Right lobe of liver (tissue), 6 donors: ENCODE measurements around the gene VPS13A. TPM values are rescaled to one million over a fixed set of nuclear protein-coding genes. Genes with fewer than 3 reads are reported as not detected.
"Not testable (repeated sequence)": the region's sequence is repeated elsewhere in the genome, so short reads cannot be mapped to it uniquely, and the experiment has no call there.

Experiments used
- ATAC-seq, 4 donors: fragments of 200-7000 bp; cut with Tn5 transposase; one replicate each; pipeline ENCODE4 v1.9.1; 2020; ENCODE audit warnings: mild to moderate bottlenecking in 4 of 4, moderate library complexity in 4 of 4
- DNase-seq, 3 donors: peaks; one replicate each; pipeline ENCODE4 v3.0.0-alpha.2; 2020
- H3K27ac ChIP-seq, 3 donors: fragments of 200-600 bp; one replicate each; pipeline ENCODE4 v1.8.0; 2022
- H3K27me3 ChIP-seq, 2 donors: fragments of 200-600 bp; one replicate each; pipeline ENCODE4 v1.8.0; 2022
- H3K36me3 ChIP-seq, 4 donors: fragments of 200-600 bp; sonication (generic) in 1 of 4; one replicate each; pipeline versions ENCODE4 v1.5.1 to v1.8.0; 2017 to 2022; ENCODE audit warnings: control low read depth in 1 of 4
- H3K4me1 ChIP-seq, 4 donors: fragments of 200-600 bp; sonication (generic) in 1 of 4; one replicate each; pipeline versions ENCODE4 v1.5.1 to v1.8.0; 2017 to 2022; ENCODE audit warnings: control low read depth in 1 of 4
- H3K4me3 ChIP-seq, 3 donors: fragments of 200-600 bp; one replicate each; pipeline ENCODE4 v1.8.0; 2022
- H3K9me3 ChIP-seq, 4 donors: fragments of 200-600 bp; sonication (generic) in 1 of 4; one replicate each; pipeline versions ENCODE4 v1.5.1 to v1.8.0; 2017 to 2022; ENCODE audit warnings: control low read depth in 1 of 4
- CTCF ChIP-seq, 4 donors: fragments of 200-600 bp in 3 of 4; fragments of 450-650 bp in 1 of 4; IDR thresholded peaks; one replicate each; pipeline versions ENCODE4 v1.5.1 to v1.8.0; 2016 to 2022; ENCODE audit warnings: antibody characterized with exemption in 4 of 4, mild to moderate bottlenecking in 2 of 4
- POLR2A ChIP-seq: fragments of 450-650 bp; IDR thresholded peaks from one replicate; pipeline ENCODE4 v1.6.1; 2017; ENCODE audit warnings: antibody characterized with exemption, mild to moderate bottlenecking
- WGBS: methylation state at CpG from one replicate; pipeline ENCODE4 v1.1.6; 2018; ENCODE audit warnings: low coverage, low lambda C conversion rate; ENCODE audit not compliant: insufficient coverage; ENCODE audit errors: missing lambda C conversion rate; 5-methylcytosine and 5-hydroxymethylcytosine counted together
- intact Hi-C, 2 donors: fragments of 100-400 bp; cut with DNase I; formaldehyde crosslinking; loops; one replicate each; pipeline versions ENCODE4 v1.11.2 to v1.14.1; 2022
- total RNA-seq, 6 experiments: library from RNA; depleted of rRNA in 2 of 6; stranded (reverse); fragments of >200 nt in 2 of 6; fragmentation: NEBNext Ultra II Directional in 3 of 6; extraction: Animal tissue kit (Norgen Biotek cat#: 25700) in 3 of 6; gene quantifications; one replicate each; pipeline versions ENCODE4 v1.1.0 to v1.2.4, GENCODE V29; 2016 to 2023
- donor health status: DM: no; HTN: yes; CAD: no.
- donor health status: DM: no; HTN: no; CAD: no.
- donor health status: DM: no; HTN: no; CAD: no.
- donor health status: DM: no; HTN: yes; CAD: no.
- donor health status: DM: no; HTN: yes; CAD: no.

The VPS13A gene
- total RNA-seq, 6 experiments from 2014 or later, result 13.1 to 26.5 (median 20.0) TPM

GRCh38 chr9:77236693-77237092 lies 59.4 kb downstream of the VPS13A start:
- Histone ChIP-seq H3K9me3 (no peaks in the 10 kb centered on the region), H3K27ac (no peak overlapping the region), H3K27me3 (no peaks in the 10 kb centered on the region), H3K4me1 (no peaks in the 10 kb centered on the region), H3K36me3 (peaks cover 0 to 4% (median 2%) of the 10 kb centered on the region in 4 donors), H3K4me3 (no peak overlapping the region)
- ATAC-seq (no peak), DNase-seq (no peak)
- intact Hi-C loops, result no loop called here
- TF ChIP-seq POLR2A, result no peak
- TF ChIP-seq CTCF (IDR thresholded peaks at IDR 0.05), result no peak
- 70% methylated on average over 4 of the region's 5 CpGs for WGBS

GRCh38 chr9:77237896-77238295 lies 60.6 kb downstream of the VPS13A start:
- H3K27me3 ChIP-seq, result no peaks in the 10 kb centered on the region
- WGBS, result 87% methylated on average over 2 of the region's 2 CpGs
- H3K27ac ChIP-seq, result no peak overlapping the region
- H3K9me3 ChIP-seq, result no peaks in the 10 kb centered on the region
- no peak for TF ChIP-seq POLR2A
- no peak for TF ChIP-seq CTCF (IDR thresholded peaks at IDR 0.05)
- ATAC-seq (no peak), DNase-seq (no peak)
- intact Hi-C loops, result no loop called here
- no peaks in the 10 kb centered on the region for H3K4me1 ChIP-seq
- no peak overlapping the region for H3K4me3 ChIP-seq
- H3K36me3 ChIP-seq, result peaks cover 0 to 3% (median under 1%) of the 10 kb centered on the region in 4 donors

- intact Hi-C loops, result no loop called here
- DNase-seq (no peak), ATAC-seq (no peak)
- no peaks in the 10 kb centered on the region for H3K36me3 ChIP-seq
- no peak overlapping the region for H3K27ac ChIP-seq
- no peaks in the 10 kb centered on the region for H3K27me3 ChIP-seq
- 93% methylated on average over 1 of the region's 1 CpG for WGBS
- no peak for TF ChIP-seq CTCF (IDR thresholded peaks at IDR 0.05)
- H3K9me3 ChIP-seq, result no peaks in the 10 kb centered on the region
- no peak overlapping the region for H3K4me3 ChIP-seq
- H3K4me1 ChIP-seq, result no peaks in the 10 kb centered on the region
Observed at GRCh38 chr9:77251050-77251449, 73.7 kb downstream of the VPS13A start.

- Histone ChIP-seq H3K27me3 (no peaks in the 10 kb centered on the region), H3K27ac (no peak overlapping the region), H3K9me3 (no peaks in the 10 kb centered on the region), H3K36me3 (no peaks in the 10 kb centered on the region), H3K4me3 (no peak overlapping the region), H3K4me1 (no peaks in the 10 kb centered on the region)
- ATAC-seq, result no peak
- no peak for TF ChIP-seq POLR2A
- TF ChIP-seq CTCF (IDR thresholded peaks at IDR 0.05), result no peak
- intact Hi-C loops, result no loop called here
- WGBS, result 83% methylated on average over 2 of the region's 2 CpGs
- no peak for DNase-seq
Observed at GRCh38 chr9:77257275-77257674, 79.9 kb downstream of the VPS13A start.

GRCh38 chr9:77261605-77262004 lies 84.3 kb downstream of the VPS13A start:
- Histone ChIP-seq H3K4me3 (no peak overlapping the region), H3K36me3 (no peaks in the 10 kb centered on the region), H3K4me1 (no peaks in the 10 kb centered on the region), H3K27ac (no peak overlapping the region), H3K9me3 (no peaks in the 10 kb centered on the region), H3K27me3 (no peaks in the 10 kb centered on the region)
- intact Hi-C loops, result no loop called here
- ATAC-seq (no peak), DNase-seq (no peak)
- 93% methylated on average over 8 of the region's 8 CpGs for WGBS
- no peak for TF ChIP-seq POLR2A
- TF ChIP-seq CTCF (IDR thresholded peaks at IDR 0.05), result no peak

- H3K27ac ChIP-seq, H3K4me1 ChIP-seq, DNase-seq, intact Hi-C loops, ATAC-seq, H3K27me3 ChIP-seq, H3K4me3 ChIP-seq, H3K36me3 ChIP-seq, H3K9me3 ChIP-seq: not testable (repeated sequence)
- no CpG with 5 or more reads among the region's 5 CpGs for WGBS
Observed at GRCh38 chr9:77267762-77268161, 90.4 kb downstream of the VPS13A start.
